Mesendoderm (in vitro differentiated cells): ENCODE data around the gene DPP3.

ENCODE experiments used
- DNase-seq: peaks from one replicate; pipeline ENCODE4 v3.0.0; 2013
- H2AK5ac ChIP-seq: 2 replicates; pipeline ENCODE4 v1.6.1; 2013; ENCODE audit warnings: low read length, inconsistent platforms
- H2BK120ac ChIP-seq: 2 replicates; pipeline ENCODE4 v1.6.1; 2013; ENCODE audit warnings: low read depth, mild to moderate bottlenecking, low read length, moderate library complexity, mixed read lengths
- H2BK15ac ChIP-seq: replicated peaks from 2 replicates; pipeline ENCODE4 v1.6.1; 2013; ENCODE audit warnings: low read depth, mild to moderate bottlenecking, moderate library complexity
- H2BK5ac ChIP-seq: 2 replicates; pipeline ENCODE4 v1.6.1; 2013; ENCODE audit warnings: low read length, inconsistent platforms
- H3K18ac ChIP-seq: 2 replicates; pipeline ENCODE4 v1.6.1; 2013; ENCODE audit warnings: mild to moderate bottlenecking, low read length, mixed read lengths
- H3K23ac ChIP-seq: one replicate; pipeline ENCODE4 v1.6.1; 2013; ENCODE audit warnings: low read length
- H3K27ac ChIP-seq: 2 replicates; pipeline ENCODE4 v1.5.1; 2013; ENCODE audit warnings: low read depth, mild to moderate bottlenecking, inconsistent platforms, low read length, moderate library complexity
- H3K27me3 ChIP-seq: 2 replicates; pipeline ENCODE4 v1.6.1; 2013; ENCODE audit warnings: low read length, control low read depth, mild to moderate bottlenecking, inconsistent platforms; ENCODE audit not compliant: insufficient read depth, poor library complexity
- H3K36me3 ChIP-seq: 2 replicates; pipeline ENCODE4 v1.6.1; 2013; ENCODE audit warnings: low read length, inconsistent platforms; ENCODE audit not compliant: control insufficient read depth, insufficient read depth
- H3K4ac ChIP-seq: one replicate; pipeline ENCODE4 v1.6.1; 2013; ENCODE audit warnings: low read depth, mild to moderate bottlenecking, low read length, moderate library complexity
- H3K4me1 ChIP-seq: 2 replicates; pipeline ENCODE4 v1.6.1; 2013; ENCODE audit warnings: low read depth, low read length, inconsistent platforms; ENCODE audit not compliant: control insufficient read depth
- H3K4me2 ChIP-seq: 2 replicates; pipeline ENCODE4 v1.6.1; 2013; ENCODE audit warnings: low read length
- H3K4me3 ChIP-seq: 2 replicates; pipeline ENCODE4 v1.5.1; 2013; ENCODE audit warnings: mild to moderate bottlenecking, low read length
- H3K56ac ChIP-seq: one replicate; pipeline ENCODE4 v1.6.1; 2013; ENCODE audit warnings: low read length
- H3K79me1 ChIP-seq: 2 replicates; pipeline ENCODE4 v1.6.1; 2013; ENCODE audit warnings: low read length, inconsistent platforms
- H3K79me2 ChIP-seq: 2 replicates; pipeline ENCODE4 v1.6.1; 2013; ENCODE audit warnings: mild to moderate bottlenecking, low read length; ENCODE audit not compliant: control insufficient read depth, insufficient read depth
- H3K9ac ChIP-seq: 2 replicates; pipeline ENCODE4 v1.6.1; 2013; ENCODE audit warnings: low read length, inconsistent platforms
- H4K5ac ChIP-seq: one replicate; pipeline ENCODE4 v1.6.1; 2013; ENCODE audit warnings: low read length
- H4K8ac ChIP-seq: one replicate; pipeline ENCODE4 v1.6.1; 2013; ENCODE audit warnings: low read depth, mild to moderate bottlenecking, control low read depth, low read length, moderate library complexity
- WGBS: extraction: QIAGEN DNeasy Blood & Tissue Kit; methylation state at CpG from one replicate; pipeline ENCODE4 v1.1.7; 2013; ENCODE audit warnings: low lambda C conversion rate, missing lambda C conversion rate; ENCODE audit not compliant: insufficient coverage; ENCODE audit errors: extremely low coverage; 5-methylcytosine and 5-hydroxymethylcytosine counted together

Gene DPP3

DNA sequence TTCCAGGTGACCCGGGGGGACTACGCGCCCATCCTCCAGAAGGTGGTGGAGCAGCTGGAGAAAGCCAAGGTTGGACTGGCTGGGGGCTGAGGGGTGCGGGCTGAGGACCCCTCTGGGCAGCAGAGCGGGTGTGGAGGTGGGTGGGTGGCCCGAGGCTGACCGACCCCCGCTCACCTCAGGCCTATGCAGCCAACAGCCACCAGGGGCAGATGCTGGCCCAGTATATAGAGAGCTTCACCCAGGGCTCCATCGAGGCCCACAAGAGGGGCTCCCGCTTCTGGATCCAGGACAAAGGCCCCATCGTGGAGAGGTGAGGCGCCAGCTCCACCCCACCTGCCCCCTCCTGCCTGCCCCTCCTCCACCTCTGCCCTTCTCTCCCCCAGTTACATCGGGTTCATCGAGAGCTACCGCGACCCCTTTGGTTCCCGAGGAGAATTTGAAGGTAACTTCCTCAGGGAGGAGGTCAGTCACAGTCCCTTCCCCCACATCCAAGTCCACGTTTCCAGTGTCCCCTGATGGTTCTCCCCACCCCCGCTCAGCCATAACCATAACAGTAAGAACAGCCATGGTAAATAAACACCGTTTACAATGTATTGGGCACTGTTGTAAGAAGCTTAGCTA lies 11.2 kb downstream of the DPP3 start:
- H2BK15ac ChIP-seq, result no peak overlapping the region
- no peak overlapping the region for H2BK5ac ChIP-seq
- no peaks in the 10 kb centered on the region for H3K79me1 ChIP-seq
- no peaks in the 10 kb centered on the region for H3K79me2 ChIP-seq
- H2BK120ac ChIP-seq, result no peak overlapping the region
- peak overlapping the region; percentile 12 for H3K9ac ChIP-seq
- no peak overlapping the region for H3K56ac ChIP-seq
- H4K5ac ChIP-seq, result no peak overlapping the region
- no peaks in the 10 kb centered on the region for H3K27me3 ChIP-seq
- no peak overlapping the region for H3K4me3 ChIP-seq
- H3K4me2 ChIP-seq, result no peak overlapping the region
- H3K18ac ChIP-seq, result no peak overlapping the region
- no peaks in the 10 kb centered on the region for H3K4me1 ChIP-seq
- no CpG with 5 or more reads among the region's 20 CpGs for WGBS
- no peak overlapping the region for H4K8ac ChIP-seq
- no peak overlapping the region for H3K27ac ChIP-seq
- H3K23ac ChIP-seq, result no peak overlapping the region
- DNase-seq, result peak; percentile 45
- H3K36me3 ChIP-seq, result peaks cover 3% of the 10 kb centered on the region
- no peak overlapping the region for H3K4ac ChIP-seq
- H2AK5ac ChIP-seq, result no peak overlapping the region

GRCh38 chr11:66492161-66492865 lies 12.1 kb downstream of the DPP3 start:
- Histone ChIP-seq H3K23ac (no peak overlapping the region), H3K18ac (no peak overlapping the region), H3K4me2 (no peak overlapping the region), H3K79me1 (no peaks in the 10 kb centered on the region), H2BK5ac (no peak overlapping the region), H2BK15ac (no peak overlapping the region), H3K4me3 (no peak overlapping the region), H2AK5ac (no peak overlapping the region), H3K4ac (no peak overlapping the region), H2BK120ac (no peak overlapping the region), H3K9ac (no peak overlapping the region), H3K56ac (no peak overlapping the region), H3K27ac (no peak overlapping the region), H4K5ac (no peak overlapping the region), H3K36me3 (peaks cover 5% of the 10 kb centered on the region), H4K8ac (no peak overlapping the region), H3K79me2 (no peaks in the 10 kb centered on the region), H3K4me1 (no peaks in the 10 kb centered on the region), H3K27me3 (no peaks in the 10 kb centered on the region)
- no CpG with 5 or more reads among the region's 10 CpGs for WGBS
- no peak for DNase-seq

- Histone ChIP-seq H3K79me1 (no peaks in the 10 kb centered on the region), H3K18ac (no peak overlapping the region), H3K9ac (no peak overlapping the region), H3K56ac (no peak overlapping the region), H3K36me3 (peaks cover 6% of the 10 kb centered on the region), H3K27me3 (no peaks in the 10 kb centered on the region), H3K4ac (no peak overlapping the region), H4K5ac (no peak overlapping the region), H2BK120ac (no peak overlapping the region), H2BK5ac (no peak overlapping the region), H3K4me2 (no peak overlapping the region), H3K79me2 (no peaks in the 10 kb centered on the region), H3K27ac (no peak overlapping the region), H3K23ac (no peak overlapping the region), H4K8ac (no peak overlapping the region), H2BK15ac (no peak overlapping the region), H2AK5ac (no peak overlapping the region), H3K4me3 (no peak overlapping the region), H3K4me1 (no peaks in the 10 kb centered on the region)
- no peak for DNase-seq
- WGBS, result no CpG with 5 or more reads among the region's 10 CpGs
These were observed 12.9 kb downstream of the DPP3 start for GRCh38 chr11:66493130-66493529.

DNA sequence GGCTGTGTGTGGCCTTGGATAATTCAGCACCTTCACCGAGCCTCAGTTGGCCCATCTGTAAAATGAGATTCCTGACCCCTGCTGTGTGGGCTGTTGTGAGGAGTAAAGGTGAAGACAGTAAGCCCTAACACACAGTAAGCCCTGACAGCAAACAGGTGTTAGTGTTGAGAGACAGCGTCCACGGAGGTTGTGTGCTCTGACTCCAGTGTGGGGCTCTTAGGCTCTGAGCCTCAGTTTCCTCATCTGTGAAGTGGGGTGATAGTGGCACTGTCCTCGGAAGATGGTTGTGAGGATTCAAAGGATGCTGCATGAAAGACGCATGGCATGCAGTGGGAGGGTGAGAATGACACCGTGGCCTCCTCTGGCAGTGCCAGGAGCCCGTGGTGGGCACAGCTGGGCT lies 14.2 kb downstream of the DPP3 start:
- Histone ChIP-seq H3K36me3 (peaks cover 6% of the 10 kb centered on the region), H4K5ac (no peak overlapping the region), H3K4me1 (no peaks in the 10 kb centered on the region), H3K79me2 (no peaks in the 10 kb centered on the region), H3K4me3 (no peak overlapping the region), H2BK15ac (no peak overlapping the region), H3K9ac (no peak overlapping the region), H3K27ac (no peak overlapping the region), H3K27me3 (no peaks in the 10 kb centered on the region), H3K79me1 (no peaks in the 10 kb centered on the region), H4K8ac (no peak overlapping the region), H3K4me2 (no peak overlapping the region), H3K56ac (no peak overlapping the region), H3K23ac (no peak overlapping the region), H2AK5ac (no peak overlapping the region), H2BK5ac (no peak overlapping the region), H3K4ac (no peak overlapping the region), H3K18ac (no peak overlapping the region), H2BK120ac (no peak overlapping the region)
- DNase-seq, result no peak
- no CpG with 5 or more reads among the region's 7 CpGs for WGBS

- WGBS, result no CpG with 5 or more reads among the region's 14 CpGs
- no peak overlapping the region for H3K27ac ChIP-seq
- no peak overlapping the region for H3K4me3 ChIP-seq
- no peaks in the 10 kb centered on the region for H3K4me1 ChIP-seq
- no peaks in the 10 kb centered on the region for H3K27me3 ChIP-seq
- H3K79me1 ChIP-seq, result no peaks in the 10 kb centered on the region
- no peak overlapping the region for H3K9ac ChIP-seq
- H2BK120ac ChIP-seq, result no peak overlapping the region
- H3K18ac ChIP-seq, result no peak overlapping the region
- no peak overlapping the region for H3K4ac ChIP-seq
- no peak overlapping the region for H4K5ac ChIP-seq
- H2AK5ac ChIP-seq, result no peak overlapping the region
- DNase-seq, result peak; percentile 28
- no peak overlapping the region for H3K23ac ChIP-seq
- no peaks in the 10 kb centered on the region for H3K79me2 ChIP-seq
- H3K4me2 ChIP-seq, result no peak overlapping the region
- no peak overlapping the region for H2BK15ac ChIP-seq
- H4K8ac ChIP-seq, result no peak overlapping the region
- no peak overlapping the region for H3K56ac ChIP-seq
- H3K36me3 ChIP-seq, result peaks cover 6% of the 10 kb centered on the region
- H2BK5ac ChIP-seq, result no peak overlapping the region
These were observed 14.7 kb downstream of the DPP3 start for GRCh38 chr11:66494935-66495334.
